ENCODE results near the gene RWDD4.

Gene RWDD4

GRCh38 chr4:183599284-183599683 is 59.7 kb downstream of the RWDD4 start:
- DNase-seq, result no peak

- DNase-seq, result no peak
Observed at GRCh38 chr4:183596067-183596757, 62.8 kb downstream of the RWDD4 start.

GRCh38 chr4:183594823-183595222 is 64.2 kb downstream of the RWDD4 start:
- no peak for DNase-seq

- DNase-seq, result no peak
Observed at GRCh38 chr4:183591301-183591700, 67.7 kb downstream of the RWDD4 start.

All from CD4-positive, alpha-beta T cell treated with Interleukin-1 beta for 1 hour (primary cell).